A549 (cell line): ENCODE data around the gene NPY5R. TPM values are rescaled to one million over a fixed set of nuclear protein-coding genes. Genes with fewer than 3 reads are reported as not detected.

Experiments used
- ATAC-seq, 2 experiments: fragments of 200-7000 bp in 1 of 2; fragments of >200 bp in 1 of 2; cut with Nextera tagmentation in 1 of 2; cut with Tn5 transposase in 1 of 2; 3 replicates each; pipeline versions ENCODE4 v1.8.0 to v1.9.1; 2018 to 2020; ENCODE audit warnings: mild to moderate bottlenecking in 1 of 2, moderate library complexity in 1 of 2
- CTCF ChIA-PET: fragments of 300-600 bp; sonication (Branson Sonifier 250); formaldehyde crosslinking; extraction: SDS; loops from one replicate; lab custom pipeline; 2021; ENCODE audit warnings: antibody characterized with exemption, inconsistent platforms; lab: Yijun Ruan, JAX
- POLR2A ChIA-PET: fragments of 350-600 bp; formaldehyde crosslinking; extraction: SDS; loops from one replicate; lab custom pipeline; 2021; ENCODE audit warnings: antibody characterized with exemption, inconsistent platforms; lab: Yijun Ruan, JAX
- DNase-seq, 2 experiments: peaks; one replicate each; pipeline versions ENCODE4 v3.0.0 to v3.0.0-alpha.2; 2011 to 2016; ENCODE audit warnings: low read depth in 1 of 2, low spot score in 1 of 2
- FAIRE-seq: peaks from 2 replicates; lab custom pipeline; 2011; peaks lifted over from hg19 to GRCh38; lab: Jason Lieb, UNC
- H3K27ac ChIP-seq, 2 experiments: fragments of >200 bp; sonication (Bioruptor Twin); formaldehyde crosslinking; 3 replicates each; pipeline ENCODE4 v1.5.1; 2016 to 2017
- H3K4me1 ChIP-seq: fragments of >200 bp; sonication (Bioruptor Twin); formaldehyde crosslinking; 3 replicates; pipeline ENCODE4 v1.6.1; 2016
- H3K4me2 ChIP-seq: fragments of >200 bp; sonication (Bioruptor Twin); formaldehyde crosslinking; 3 replicates; pipeline ENCODE4 v1.6.1; 2016
- H3K4me3 ChIP-seq: fragments of >200 bp; sonication (Bioruptor Twin); formaldehyde crosslinking; 3 replicates; pipeline ENCODE4 v1.5.1; 2016
- H3K9me3 ChIP-seq: fragments of >200 bp; sonication (Bioruptor Twin); formaldehyde crosslinking; 3 replicates; pipeline ENCODE4 v1.6.1; 2016
- CHD4 ChIP-seq: fragments of 200-600 bp; sonication (generic); IDR thresholded peaks from 2 replicates; pipeline ENCODE4 v1.6.1; 2016; ENCODE audit warnings: antibody characterized with exemption, mild to moderate bottlenecking, borderline replicate concordance
- EP300 ChIP-seq, 2 experiments: fragments of >200 bp; sonication (Bioruptor Twin); formaldehyde crosslinking; IDR thresholded peaks; 2 replicates in 1 of 2; 3 replicates in 1 of 2; pipeline ENCODE4 v1.6.1; 2016 to 2017
- ESRRA ChIP-seq: fragments of 150-350 bp; IDR thresholded peaks from 2 replicates; pipeline ENCODE4 v1.6.1; 2014; ENCODE audit warnings: mild to moderate bottlenecking, low read length, borderline replicate concordance
- FOSB ChIP-seq: fragments of 250-450 bp; sonication (Bioruptor Pico); IDR thresholded peaks from 2 replicates; pipeline ENCODE4 v1.5.0; 2020; ENCODE audit warnings: mild to moderate bottlenecking, moderate library complexity
- FOXS1 ChIP-seq: fragments of 250-450 bp; sonication (Bioruptor Pico); IDR thresholded peaks from 2 replicates; pipeline ENCODE4 v1.5.0; 2020; ENCODE audit warnings: mild to moderate bottlenecking, moderate library complexity
- GATA3 ChIP-seq: IDR thresholded peaks from 2 replicates; pipeline ENCODE4 v1.6.1; 2012; ENCODE audit warnings: borderline replicate concordance
- HDAC2 ChIP-seq: fragments of 200-600 bp; sonication (generic); IDR thresholded peaks from 2 replicates; pipeline ENCODE4 v1.6.1; 2016
- HEYL ChIP-seq: fragments of 250-450 bp; sonication (Bioruptor Pico); IDR thresholded peaks from 2 replicates; pipeline ENCODE4 v1.8.0; 2021; ENCODE audit warnings: mild to moderate bottlenecking, moderate library complexity
- HOXB5 ChIP-seq: fragments of 250-450 bp; sonication (Bioruptor Pico); IDR thresholded peaks from 2 replicates; pipeline ENCODE4 v1.5.0; 2020; ENCODE audit warnings: mild to moderate bottlenecking, moderate library complexity
- JUN ChIP-seq, 2 experiments: fragments of >200 bp; sonication (Bioruptor Twin); formaldehyde crosslinking; IDR thresholded peaks; 2 replicates in 1 of 2; 3 replicates in 1 of 2; pipeline ENCODE4 v1.6.1; 2016 to 2017
- JUNB ChIP-seq: fragments of >200 bp; sonication (Bioruptor Twin); formaldehyde crosslinking; IDR thresholded peaks from 2 replicates; pipeline ENCODE4 v1.6.1; 2016
- KDM1A ChIP-seq: fragments of 200-600 bp; sonication (generic); IDR thresholded peaks from 2 replicates; pipeline ENCODE4 v1.6.1; 2016; ENCODE audit warnings: low read depth, mild to moderate bottlenecking
- MAFK ChIP-seq: fragments of 450-650 bp; IDR thresholded peaks from 2 replicates; pipeline ENCODE4 v1.6.1; 2014; ENCODE audit not compliant: partially characterized antibody
- MAZ ChIP-seq: fragments of 150-350 bp; IDR thresholded peaks from 2 replicates; pipeline ENCODE4 v1.6.1; 2014; ENCODE audit warnings: antibody characterized with exemption, low read depth, low read length, borderline replicate concordance
- NPAS2 ChIP-seq: fragments of 250-450 bp; sonication (Bioruptor Pico); IDR thresholded peaks from 2 replicates; pipeline ENCODE4 v1.8.0; 2022; ENCODE audit warnings: mild to moderate bottlenecking, moderate library complexity, borderline replicate concordance
- NR3C1 ChIP-seq: fragments of >200 bp; sonication (Bioruptor Twin); formaldehyde crosslinking; IDR thresholded peaks from 3 replicates; pipeline ENCODE4 v1.6.1; 2017
- PHF8 ChIP-seq: fragments of 200-600 bp; sonication (generic); IDR thresholded peaks from 2 replicates; pipeline ENCODE4 v1.6.1; 2016; ENCODE audit warnings: low read depth, mild to moderate bottlenecking, antibody characterized with exemption, moderate library complexity, borderline replicate concordance
- RCOR1 ChIP-seq: fragments of 150-350 bp; IDR thresholded peaks from 2 replicates; pipeline ENCODE4 v1.6.1; 2014; ENCODE audit warnings: antibody characterized with exemption, low read length, low read depth
- REST ChIP-seq: fragments of 200-600 bp; sonication (generic); IDR thresholded peaks from 2 replicates; pipeline ENCODE4 v1.6.1; 2016; ENCODE audit warnings: antibody characterized with exemption, mild to moderate bottlenecking, moderate library complexity
- RNF2 ChIP-seq: fragments of 200-600 bp; sonication (generic); IDR thresholded peaks from 2 replicates; pipeline ENCODE4 v1.6.1; 2016; ENCODE audit warnings: low read depth, mild to moderate bottlenecking, antibody characterized with exemption, moderate library complexity, borderline replicate concordance
- TP53 ChIP-seq: fragments of 250-450 bp; sonication (Bioruptor Pico); IDR thresholded peaks from 2 replicates; pipeline ENCODE4 v1.5.0; 2021; ENCODE audit warnings: mild to moderate bottlenecking, moderate library complexity
- ZSCAN20 ChIP-seq: fragments of 250-450 bp; sonication (Bioruptor Pico); IDR thresholded peaks from 2 replicates; pipeline ENCODE4 v1.8.0; 2022; ENCODE audit warnings: mild to moderate bottlenecking, moderate library complexity
- WGBS: methylation state at CpG from one replicate; pipeline ENCODE4 v1.1.6; 2017; ENCODE audit errors: missing lambda C conversion rate; 5-methylcytosine and 5-hydroxymethylcytosine counted together
- polyA plus RNA-seq, 4 experiments: library from polyadenylated mRNA; depleted of rRNA in 3 of 4; stranded (reverse); fragments of >200 nt; fragmentation: RNase III in 1 of 4; extraction: RNeasy Plus Mini Kit Qiagen cat#74134 plus additional on column Dnase treatment in 1 of 4; gene quantifications; 2 replicates in 3 of 4; 3 replicates in 1 of 4; pipeline ENCODE4 v1.2.3, GENCODE V29; 2011 to 2017
- TF ChIP-seq, protein P1 (sequence below): fragments of >200 bp; sonication (Bioruptor Twin); formaldehyde crosslinking; IDR thresholded peaks from 2 replicates; pipeline ENCODE4 v1.6.1; 2016
- TF ChIP-seq, protein P2 (sequence below): IDR thresholded peaks from 2 replicates; pipeline ENCODE4 v1.6.1; 2012

NPY5R gene
- polyA plus RNA-seq, 2 of the 4 experiments (the other 2 are of a cell fraction) = 0.13 TPM; not detected in 1

- peak overlapping the region; percentile 34; the same call in 1 of the 3 replicates for H3K4me2 ChIP-seq
- CTCF ChIA-PET = interaction anchor here (0.7 kb wide), 1 partner anchor 481 kb away, joined by 3 read pairs; no protein-coding TSS in a partner anchor
- H3K27ac ChIP-seq = no peak overlapping the region
These were observed 41.2 kb downstream of the NPY5R start for GRCh38 chr4:163384926-163385325.

GRCh38 chr4:163385466-163385865 lies 41.8 kb downstream of the NPY5R start:
- POLR2A ChIA-PET = no interaction called here
- H3K9me3 ChIP-seq = no peaks in the 10 kb centered on the region
- no peak overlapping the region for H3K27ac ChIP-seq
- 0 out of 3 replicates have a peak, but pooled peaks cover 2% of the 10 kb centered on the region for H3K4me1 ChIP-seq
- no peak for DNase-seq
- no peak for FAIRE-seq
- no peak overlapping the region for H3K4me3 ChIP-seq
- no peak for ATAC-seq
- peak overlapping the region; percentile 34; the same call in 1 of the 3 replicates for H3K4me2 ChIP-seq
- CTCF ChIA-PET = interaction anchor here (0.7 kb wide), 1 partner anchor 481 kb away, joined by 3 read pairs; no protein-coding TSS in a partner anchor
- 51% methylated on average over 4 of the region's 4 CpGs for WGBS
- TF ChIP-seq PHF8 (no peak), NPAS2 (CRISPR knock-in tag) (no peak), JUNB (no peak), EP300 (IDR thresholded peaks at IDR 0.05) (no peak), TP53 (CRISPR knock-in tag) (no peak), MAZ (no peak), REST (no peak), ZSCAN20 (CRISPR knock-in tag) (no peak), NR3C1 (no peak), JUN (IDR thresholded peaks at IDR 0.05) (no peak), RCOR1 (no peak)
- TF ChIP-seq, all 56 proteins: peak for 0

More at GRCh38 chr4:163384926-163385325, 41.2 kb downstream of the NPY5R start:
- 0 out of 3 replicates have a peak, but pooled peaks cover 5% of the 10 kb centered on the region for H3K4me1 ChIP-seq
- POLR2A ChIA-PET = no interaction called here
- FAIRE-seq (no peak), ATAC-seq (no peak), DNase-seq (no peak)
- H3K9me3 ChIP-seq = no peaks in the 10 kb centered on the region
- H3K4me3 ChIP-seq = no peak overlapping the region
- no peak for TF ChIP-seq HDAC2
- TF ChIP-seq KDM1A = no peak
- no peak for TF ChIP-seq JUN (IDR thresholded peaks at IDR 0.05)
- no peak for TF ChIP-seq RNF2
- TF ChIP-seq FOXS1 (CRISPR knock-in tag) = no peak
- no peak for TF ChIP-seq GATA3
- TF ChIP-seq, protein P1, sequence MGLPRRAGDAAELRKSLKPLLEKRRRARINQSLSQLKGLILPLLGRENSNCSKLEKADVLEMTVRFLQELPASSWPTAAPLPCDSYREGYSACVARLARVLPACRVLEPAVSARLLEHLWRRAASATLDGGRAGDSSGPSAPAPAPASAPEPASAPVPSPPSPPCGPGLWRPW = no peak
- no peak for TF ChIP-seq HEYL (CRISPR knock-in tag)
- TF ChIP-seq, protein P2, sequence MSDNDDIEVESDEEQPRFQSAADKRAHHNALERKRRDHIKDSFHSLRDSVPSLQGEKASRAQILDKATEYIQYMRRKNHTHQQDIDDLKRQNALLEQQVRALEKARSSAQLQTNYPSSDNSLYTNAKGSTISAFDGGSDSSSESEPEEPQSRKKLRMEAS = no peak
- no peak for TF ChIP-seq FOSB
- no peak for TF ChIP-seq ESRRA
- TF ChIP-seq MAFK = no peak
- TF ChIP-seq RCOR1 = no peak
- TF ChIP-seq HOXB5 (CRISPR knock-in tag) = no peak
- TF ChIP-seq EP300 (IDR thresholded peaks at IDR 0.05) = no peak
- no peak for TF ChIP-seq CHD4
